ENCODE data around the gene APOO.

APOO gene

GRCh38 chrX:23784470-23785331, 123.0 kb downstream of the APOO start:
- DNase-seq (ENCODE audit: low spot score): no peak

GRCh38 chrX:23783589-23784469, 123.9 kb downstream of the APOO start:
- DNase-seq (ENCODE audit: low spot score): no peak
